Muscle of leg (tissue), 11 donors: Measurements from ENCODE around the gene GPR171. TPM values are rescaled to one million over a fixed set of nuclear protein-coding genes. Genes with fewer than 3 reads are reported as not detected.

Experiments
- DNase-seq: peaks from one replicate; pipeline ENCODE4 v3.0.0; 2013
- H3K27ac ChIP-seq: one replicate; pipeline ENCODE4 v1.5.1; 2013; ENCODE audit warnings: mild to moderate bottlenecking, low read length, control low read depth
- H3K27me3 ChIP-seq: one replicate; pipeline ENCODE4 v1.6.1; 2013; ENCODE audit warnings: low read length; ENCODE audit not compliant: control insufficient read depth, insufficient read depth
- H3K36me3 ChIP-seq: one replicate; pipeline ENCODE4 v1.6.1; 2013; ENCODE audit warnings: low read length; ENCODE audit not compliant: control insufficient read depth, insufficient read depth
- H3K4me1 ChIP-seq: one replicate; pipeline ENCODE4 v1.6.1; 2013; ENCODE audit warnings: low read length; ENCODE audit not compliant: control insufficient read depth, insufficient read depth
- H3K4me3 ChIP-seq: one replicate; pipeline ENCODE4 v1.5.1; 2013; ENCODE audit warnings: low read length, control low read depth
- H3K9me3 ChIP-seq: replicated peaks from 2 replicates; pipeline ENCODE4 v1.6.1; 2013; ENCODE audit warnings: low read depth, low read length; ENCODE audit not compliant: control insufficient read depth
- WGBS: methylation state at CpG from one replicate; pipeline ENCODE4 v1.1.5; 2013; ENCODE audit warnings: missing lambda C conversion rate; ENCODE audit not compliant: insufficient coverage; 5-methylcytosine and 5-hydroxymethylcytosine counted together
- polyA plus RNA-seq, 8 donors: library from polyadenylated mRNA; unstranded; fragments of 120-200 nt; gene quantifications; one replicate each; pipeline versions ENCODE4 v1.2.1 to v1.2.3, GENCODE V29; 2013; ENCODE audit warnings: inconsistent platforms in 1 of 8, low replicate concordance in 1 of 8; ENCODE audit not compliant: insufficient read length in 8 of 8, insufficient read depth in 1 of 8
- total RNA-seq: library from RNA; stranded (reverse); fragments of 120-200 nt; gene quantifications from one replicate; pipeline ENCODE4 v1.2.4, GENCODE V29; 2013

The GPR171 gene
- total and polyA plus RNA-seq, 9 donors, result 0.04 to 1.3 (median 0.11) TPM; not detected in 4

DNA sequence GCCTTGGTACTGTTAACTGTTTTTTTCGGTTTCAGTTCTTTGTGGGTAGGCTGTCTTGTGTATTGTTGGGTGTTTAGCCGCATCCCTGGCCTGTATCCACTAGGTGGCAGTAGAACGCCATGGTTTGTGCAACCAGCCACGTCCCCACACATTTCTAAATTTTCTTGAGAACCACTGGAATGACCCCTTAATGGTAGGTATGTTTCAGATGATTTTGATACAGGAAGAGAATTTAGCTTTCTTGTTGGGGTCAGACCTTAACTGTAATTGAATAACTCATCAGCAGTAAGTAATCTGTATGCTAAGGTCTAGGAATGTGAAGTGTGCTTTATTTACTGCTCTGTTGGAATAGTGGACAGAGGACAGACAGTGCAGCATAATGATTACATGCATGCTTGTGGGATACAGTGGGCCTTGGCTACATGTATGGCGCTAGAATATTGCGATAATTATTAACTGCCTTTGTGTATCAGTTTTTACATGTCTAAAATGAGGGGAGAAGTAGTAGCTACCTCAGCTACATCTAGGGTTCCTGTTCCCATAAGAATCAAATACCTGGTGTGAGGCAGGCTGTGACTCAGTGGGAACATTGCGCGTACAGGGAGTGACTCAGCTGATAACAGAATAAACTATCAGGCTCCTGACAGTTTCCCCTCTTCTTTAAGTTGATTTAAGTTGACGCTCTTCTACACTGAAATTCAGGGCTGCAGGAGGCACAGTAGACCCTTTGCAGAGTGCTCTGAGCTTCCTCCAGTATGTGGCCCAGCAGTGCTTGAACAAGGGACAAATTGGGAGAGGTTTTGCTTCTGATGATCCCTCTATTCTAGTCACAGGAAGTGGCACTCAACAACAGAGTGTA is 25.0 kb upstream of the GPR171 start:
- H3K27me3 ChIP-seq, result no peaks in the 10 kb centered on the region
- H3K4me3 ChIP-seq, result no peak overlapping the region
- peak; percentile 91 for DNase-seq
- H3K36me3 ChIP-seq, result no peaks in the 10 kb centered on the region
- H3K27ac ChIP-seq, result peak overlapping the region; percentile 54
- peaks cover 11% of the 10 kb centered on the region for H3K4me1 ChIP-seq
- 92% methylated on average over 2 of the region's 9 CpGs for WGBS
- no peaks in the 10 kb centered on the region for H3K9me3 ChIP-seq

DNA sequence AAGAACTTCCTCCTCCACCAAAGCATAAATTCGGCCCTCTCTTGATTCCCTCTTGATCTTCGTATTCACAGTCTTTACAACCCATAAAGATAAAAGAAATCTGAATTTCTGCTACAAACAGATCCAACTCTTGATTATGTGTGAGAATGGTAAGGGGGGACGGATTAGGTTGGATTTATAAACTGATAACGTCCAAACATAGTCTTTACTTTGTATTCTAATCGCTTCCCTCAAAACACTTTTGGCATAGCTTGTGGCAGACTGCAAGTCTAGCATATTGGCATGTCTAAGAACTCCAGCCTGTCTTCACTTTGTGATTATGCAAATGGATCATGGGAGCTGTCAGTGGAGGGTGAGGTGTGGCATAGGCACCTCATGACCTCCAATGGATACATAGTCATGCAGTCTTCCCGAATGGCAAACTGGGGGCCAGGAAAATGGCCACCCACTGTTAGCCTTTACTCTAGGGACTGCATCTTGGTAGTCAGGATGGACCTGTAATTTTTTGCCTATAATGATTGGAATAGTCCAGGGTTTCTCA is 24.3 kb upstream of the GPR171 start:
- no peak overlapping the region for H3K27ac ChIP-seq
- H3K9me3 ChIP-seq, result no peaks in the 10 kb centered on the region
- H3K4me3 ChIP-seq, result no peak overlapping the region
- peaks cover 11% of the 10 kb centered on the region for H3K4me1 ChIP-seq
- H3K27me3 ChIP-seq, result no peaks in the 10 kb centered on the region
- no CpG with 5 or more reads among the region's 6 CpGs for WGBS
- no peaks in the 10 kb centered on the region for H3K36me3 ChIP-seq
- no peak for DNase-seq

DNA sequence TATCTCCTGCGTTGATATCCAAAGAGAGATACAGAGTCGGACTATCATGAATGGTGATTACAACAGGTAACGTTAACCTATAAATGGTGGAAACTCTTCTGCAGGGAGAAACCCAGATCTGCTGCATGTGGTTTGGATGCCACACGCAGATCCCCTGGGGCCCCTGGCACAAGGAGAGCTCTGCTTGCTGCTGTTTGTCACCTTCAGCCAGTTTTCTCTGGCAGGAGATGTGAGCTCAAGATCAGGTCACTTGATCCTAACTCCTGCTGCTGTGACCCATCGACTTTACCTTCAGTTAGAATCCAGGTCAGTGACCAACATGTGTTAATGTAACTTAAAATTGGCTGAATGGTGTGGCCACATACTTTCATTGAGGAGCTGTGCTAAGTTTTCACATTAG is 23.8 kb upstream of the GPR171 start:
- no peak overlapping the region for H3K4me3 ChIP-seq
- H3K27me3 ChIP-seq, result no peaks in the 10 kb centered on the region
- no peaks in the 10 kb centered on the region for H3K9me3 ChIP-seq
- peaks cover 11% of the 10 kb centered on the region for H3K4me1 ChIP-seq
- no peak overlapping the region for H3K27ac ChIP-seq
- H3K36me3 ChIP-seq, result no peaks in the 10 kb centered on the region
- no peak for DNase-seq
- 89% methylated on average over 3 of the region's 5 CpGs for WGBS

DNA sequence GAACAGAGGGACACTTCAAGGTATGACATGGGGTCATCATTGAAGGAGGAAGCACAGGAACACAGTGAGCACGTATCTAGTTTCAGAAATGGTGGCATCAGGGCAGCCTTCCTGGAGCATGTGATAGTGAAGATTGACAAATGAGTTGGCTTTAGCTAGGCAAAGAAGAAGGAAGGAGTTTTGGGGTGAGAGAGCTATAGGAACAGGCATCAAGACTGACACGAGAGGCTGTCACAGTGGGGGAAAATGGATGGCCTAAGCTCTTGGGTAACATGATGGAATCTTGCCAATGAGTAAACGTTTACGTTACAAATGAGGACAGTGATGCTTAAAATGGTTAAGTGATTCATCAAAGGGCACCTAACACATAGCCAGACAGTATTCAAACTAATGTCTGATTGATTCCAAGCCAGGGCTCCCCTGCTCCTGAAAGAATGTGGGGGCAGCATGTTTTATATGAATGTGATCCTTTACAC is 23.1 kb upstream of the GPR171 start:
- peak; percentile 12 for DNase-seq
- Histone ChIP-seq H3K27me3 (no peaks in the 10 kb centered on the region), H3K27ac (no peak overlapping the region), H3K4me3 (no peak overlapping the region), H3K36me3 (no peaks in the 10 kb centered on the region), H3K9me3 (no peaks in the 10 kb centered on the region), H3K4me1 (peaks cover 11% of the 10 kb centered on the region)
- WGBS, result 61% methylated on average over 2 of the region's 4 CpGs

DNA sequence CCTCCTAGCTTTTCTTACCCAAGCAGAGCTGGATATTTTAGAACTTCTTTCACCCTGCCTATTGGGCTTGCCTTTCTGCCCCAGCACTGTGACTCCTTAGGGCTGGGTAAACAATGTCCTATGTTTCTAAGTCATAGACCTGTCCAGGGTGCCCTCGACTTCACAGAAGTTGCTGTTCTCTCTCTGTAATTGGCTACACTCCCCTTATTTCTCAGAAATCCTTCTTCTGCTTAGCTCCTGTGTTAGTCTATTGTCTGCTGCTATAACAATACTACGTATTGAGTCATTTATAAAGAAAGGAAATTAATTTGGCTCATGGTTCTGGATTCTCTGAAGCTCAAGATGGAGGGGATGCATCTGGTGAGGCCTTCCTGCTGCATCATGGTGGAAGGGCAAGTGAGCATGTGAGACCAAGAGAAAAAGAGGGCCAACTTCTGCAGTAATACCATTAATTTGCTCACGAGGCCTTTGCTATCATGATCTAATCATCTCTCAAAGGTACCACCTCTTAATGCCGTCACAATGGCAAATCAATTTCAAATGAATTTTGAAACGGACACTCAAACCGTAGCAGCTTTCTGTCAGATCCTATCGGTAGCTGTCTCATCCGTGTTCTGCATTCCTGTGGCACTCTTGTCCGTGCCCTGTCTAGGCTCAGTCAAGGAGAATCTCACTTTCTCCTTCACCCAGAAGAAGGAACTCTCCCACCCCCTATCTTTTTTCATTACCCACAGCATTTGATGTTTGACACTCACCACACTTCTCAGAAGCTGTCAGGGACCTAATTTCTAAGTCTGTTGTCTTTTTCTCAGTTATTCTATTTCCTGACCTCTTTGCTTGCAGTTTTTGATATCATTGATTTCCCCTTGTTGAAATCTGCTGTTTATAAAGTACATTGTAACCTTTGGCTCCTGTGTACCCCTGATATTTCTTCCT is 22.3 kb upstream of the GPR171 start:
- Histone ChIP-seq H3K9me3 (no peaks in the 10 kb centered on the region), H3K27ac (no peak overlapping the region), H3K36me3 (no peaks in the 10 kb centered on the region), H3K27me3 (no peaks in the 10 kb centered on the region), H3K4me3 (no peak overlapping the region), H3K4me1 (peaks cover 11% of the 10 kb centered on the region)
- DNase-seq, result peak; percentile 21
- 73% methylated on average over 6 of the region's 9 CpGs for WGBS

DNA sequence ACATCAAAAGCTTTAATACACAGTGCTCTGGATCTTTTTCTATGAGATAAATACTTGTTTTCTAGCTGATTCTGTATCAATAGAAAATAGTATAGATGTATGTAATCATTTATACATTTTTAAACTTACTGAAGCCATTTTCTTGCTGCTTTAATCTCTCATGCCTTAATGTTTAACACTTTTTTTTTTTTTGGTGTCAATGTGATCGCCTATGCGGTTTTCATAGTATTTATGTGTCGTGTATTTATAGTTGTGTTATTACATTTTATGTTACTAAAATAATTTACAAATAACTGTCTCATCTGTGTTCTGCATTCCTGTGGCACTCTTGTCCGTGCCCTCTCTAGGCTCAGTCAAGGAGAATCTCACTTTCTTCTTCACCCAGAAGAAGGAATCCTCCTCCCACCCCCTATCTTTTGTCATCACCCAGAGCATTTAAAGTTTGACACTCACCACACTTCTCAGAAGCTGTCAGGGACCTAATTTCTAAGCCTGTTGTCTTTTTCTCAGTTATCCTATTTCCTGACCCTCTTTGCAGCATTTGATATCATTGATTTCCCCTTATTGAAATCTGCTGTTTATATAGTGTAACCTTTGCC is 21.4 kb upstream of the GPR171 start:
- H3K9me3 ChIP-seq, result no peaks in the 10 kb centered on the region
- DNase-seq, result no peak
- H3K4me1 ChIP-seq, result peaks cover 11% of the 10 kb centered on the region
- H3K4me3 ChIP-seq, result no peak overlapping the region
- H3K27me3 ChIP-seq, result no peaks in the 10 kb centered on the region
- H3K27ac ChIP-seq, result no peak overlapping the region
- no peaks in the 10 kb centered on the region for H3K36me3 ChIP-seq
- 79% methylated on average over 1 of the region's 4 CpGs for WGBS

DNA sequence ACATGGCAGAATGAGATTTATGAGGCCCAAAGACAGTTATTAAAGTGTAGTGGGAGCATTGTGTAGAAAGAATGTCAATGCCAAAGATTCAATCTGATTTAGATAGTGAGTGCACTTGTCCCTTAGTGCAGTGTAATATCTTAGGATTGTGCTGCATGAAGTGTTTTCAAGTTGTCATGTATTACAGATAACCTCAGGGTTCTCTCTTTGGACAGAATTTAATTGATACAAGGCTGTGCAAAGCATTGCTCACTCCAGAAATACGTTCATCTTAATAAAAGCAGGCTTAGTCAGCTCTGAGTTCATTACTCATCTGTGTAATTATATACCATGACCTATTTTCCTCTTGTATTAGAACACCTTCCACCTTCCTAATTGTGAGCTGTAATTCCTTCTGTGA is 16.0 kb upstream of the GPR171 start:
- DNase-seq, result no peak
- Histone ChIP-seq H3K9me3 (no peaks in the 10 kb centered on the region), H3K36me3 (no peaks in the 10 kb centered on the region), H3K4me3 (no peak overlapping the region), H3K27ac (no peak overlapping the region), H3K27me3 (no peaks in the 10 kb centered on the region), H3K4me1 (peaks cover 4% of the 10 kb centered on the region)
- no CpG with 5 or more reads among the region's 1 CpG for WGBS

DNA sequence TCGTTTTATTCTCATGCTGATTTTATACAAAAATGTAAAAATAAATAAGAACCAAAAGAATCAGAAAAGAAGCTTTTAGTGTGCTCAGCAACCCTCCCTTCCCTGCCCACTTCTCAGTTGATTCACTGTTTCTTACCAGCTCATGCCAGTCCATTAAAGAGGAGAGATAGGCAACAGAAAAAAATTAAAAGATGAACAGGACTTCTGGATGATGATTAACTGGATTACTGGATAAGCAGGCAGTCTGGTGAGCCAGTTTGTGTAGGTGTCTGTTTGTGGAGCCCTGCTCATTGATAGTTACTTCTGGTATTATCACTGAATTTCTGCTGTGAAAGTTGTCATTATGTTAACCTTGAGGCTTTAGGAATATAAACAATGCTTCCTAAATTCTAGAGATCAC is 15.1 kb upstream of the GPR171 start:
- Histone ChIP-seq H3K27me3 (no peaks in the 10 kb centered on the region), H3K27ac (no peak overlapping the region), H3K9me3 (no peaks in the 10 kb centered on the region), H3K36me3 (no peaks in the 10 kb centered on the region), H3K4me3 (no peak overlapping the region), H3K4me1 (peaks cover 4% of the 10 kb centered on the region)
- no CpG with 5 or more reads among the region's 1 CpG for WGBS
- DNase-seq, result no peak

DNA sequence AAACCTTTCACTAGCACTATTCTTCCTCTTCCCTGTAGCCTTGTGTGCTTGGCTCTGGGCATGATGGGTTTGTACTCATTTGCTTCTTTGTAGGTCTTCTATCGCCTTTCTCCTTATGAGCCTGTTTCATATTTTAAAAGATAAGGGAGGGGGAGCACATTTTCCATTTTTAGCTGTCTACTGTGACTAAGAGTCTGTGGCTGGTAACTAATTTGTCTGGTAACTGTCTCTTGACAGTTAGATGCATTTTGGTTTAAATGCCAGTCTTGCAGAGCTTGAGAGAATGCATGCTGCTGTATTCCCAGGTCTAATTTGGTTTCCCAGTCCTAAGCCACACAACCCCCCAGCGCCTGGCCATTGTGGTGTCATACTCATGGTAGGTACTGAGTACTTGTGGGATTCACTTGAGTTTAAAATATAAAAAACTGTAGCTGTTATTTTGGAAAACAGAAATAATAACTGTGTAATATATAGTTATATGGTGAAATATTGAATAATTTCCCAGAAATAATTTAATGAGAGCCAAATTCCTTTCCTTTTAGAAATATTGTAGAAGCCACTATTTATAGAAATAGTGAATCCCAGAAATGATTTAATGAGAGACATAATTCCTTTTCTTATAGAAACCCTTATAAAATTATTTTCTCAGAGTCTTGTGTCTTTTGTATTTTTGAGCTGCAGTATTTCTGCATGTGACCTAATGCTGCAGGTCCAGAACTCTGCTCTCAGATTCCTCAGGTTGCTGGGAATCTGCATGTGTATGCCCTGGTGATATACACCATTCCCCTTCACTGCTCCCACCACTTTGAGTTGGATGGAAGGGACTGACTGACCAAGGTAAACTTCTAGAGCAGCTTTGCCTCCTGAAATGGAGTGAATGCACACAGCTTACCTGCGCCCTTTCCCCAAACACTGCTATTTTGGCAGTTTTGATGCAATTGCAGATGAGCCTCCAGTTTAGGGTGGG is 13.9 kb upstream of the GPR171 start:
- H3K4me1 ChIP-seq, result peaks cover 4% of the 10 kb centered on the region
- no peaks in the 10 kb centered on the region for H3K9me3 ChIP-seq
- DNase-seq, result peak; percentile 76
- H3K4me3 ChIP-seq, result no peak overlapping the region
- H3K36me3 ChIP-seq, result no peaks in the 10 kb centered on the region
- peak overlapping the region; percentile 65 for H3K27ac ChIP-seq
- no peaks in the 10 kb centered on the region for H3K27me3 ChIP-seq
- no CpG with 5 or more reads among the region's 3 CpGs for WGBS
